ENCODE results near the gene SMOC1.
"Not testable (repeated sequence)": the region's sequence is repeated elsewhere in the genome, so short reads cannot be mapped to it uniquely, and the experiment has no call there.

SMOC1 gene

GRCh38 chr14:69901113-69901951 is 22.1 kb downstream of the SMOC1 start:
- no peak for DNase-seq (ENCODE audit: low spot score)

DNA sequence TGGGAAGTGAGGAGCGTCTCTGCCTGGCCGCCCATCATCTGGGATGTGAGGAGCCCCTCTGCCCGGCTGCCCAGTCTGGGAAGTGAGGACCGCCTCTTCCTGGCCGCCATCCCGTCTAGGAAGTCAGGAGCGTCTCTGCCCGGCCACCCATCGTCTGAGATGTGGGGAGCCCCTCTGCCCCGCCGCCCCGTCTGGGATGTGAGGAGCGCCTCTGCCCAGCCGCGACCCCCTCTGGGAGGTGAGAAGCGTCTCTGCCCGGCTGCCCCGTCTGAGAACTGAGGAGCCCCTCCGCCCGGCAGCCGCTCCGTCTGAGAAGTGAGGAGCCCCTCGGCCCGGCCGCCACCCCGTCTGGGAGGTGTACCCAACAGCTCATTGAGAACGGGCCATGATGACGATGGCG is 23.8 kb downstream of the SMOC1 start:
- not testable (repeated sequence) for DNase-seq (ENCODE audit: low spot score)

DNA sequence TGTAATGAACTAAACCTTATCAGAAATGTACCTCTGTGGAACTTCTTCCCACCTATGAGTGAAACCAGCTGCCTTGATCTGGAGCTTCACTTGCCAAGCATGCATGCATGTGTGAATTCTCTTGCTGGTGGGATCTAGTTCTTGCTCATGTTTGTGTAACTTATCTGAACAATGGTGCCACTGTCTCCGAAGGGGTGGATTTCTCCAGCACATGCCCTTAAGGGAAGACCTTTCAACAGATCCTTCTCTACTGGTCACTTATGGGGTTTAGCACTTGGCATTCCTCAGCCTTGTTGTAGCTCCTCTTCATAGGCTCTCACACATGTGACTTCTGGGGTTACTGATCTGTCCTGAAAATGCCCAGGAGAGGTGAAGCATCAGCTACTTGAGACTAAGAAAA is 25.0 kb downstream of the SMOC1 start:
- DNase-seq (ENCODE audit: low spot score) = no peak

DNA sequence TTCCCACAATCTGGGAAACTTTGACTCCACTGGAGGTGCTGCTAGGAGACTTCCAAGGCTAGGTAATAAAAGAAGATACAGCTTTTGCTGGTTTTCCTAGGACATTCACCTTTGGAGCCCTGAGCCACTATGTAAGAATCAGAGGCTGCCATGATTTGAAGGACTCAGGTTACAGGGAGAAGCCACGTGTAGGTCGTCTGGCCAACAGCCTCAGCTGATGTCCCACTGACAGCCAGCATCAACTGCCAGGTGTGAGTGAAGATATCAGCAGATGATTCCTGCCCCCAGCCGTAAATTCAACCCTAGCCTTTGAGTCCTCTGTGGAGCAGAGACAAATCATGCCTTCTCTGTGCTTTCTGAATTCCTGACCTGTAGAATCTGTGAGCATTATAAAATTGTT is 27.0 kb downstream of the SMOC1 start:
- DNase-seq (ENCODE audit: low spot score) = no peak

- DNase-seq (ENCODE audit: low spot score) = no peak
Measured at GRCh38 chr14:69909826-69910550, 30.8 kb downstream of the SMOC1 start.

DNA sequence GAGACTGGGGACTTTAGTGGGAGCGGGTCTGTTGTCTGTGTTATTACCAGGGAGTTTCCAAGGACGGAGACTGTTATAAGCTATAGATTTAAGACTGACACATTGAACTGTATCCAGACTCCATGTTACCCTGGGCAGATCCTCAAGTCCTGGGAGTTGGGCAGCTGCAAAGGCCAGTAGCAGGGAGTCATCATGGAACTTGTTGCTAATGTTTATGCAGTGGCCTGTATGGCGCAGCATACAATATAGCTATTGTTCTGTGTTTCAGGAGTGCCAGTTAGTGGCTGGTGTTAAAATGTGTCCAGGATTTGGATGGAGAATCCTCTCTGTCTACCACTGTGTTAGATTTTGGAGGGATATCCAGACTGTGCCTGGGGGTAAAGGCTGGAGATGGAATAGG is 31.7 kb downstream of the SMOC1 start:
- DNase-seq (ENCODE audit: low spot score) = peak; percentile 58

GRCh38 chr14:69913686-69914085 is 34.5 kb downstream of the SMOC1 start:
- no peak for DNase-seq (ENCODE audit: low spot score)

- no peak for DNase-seq (ENCODE audit: low spot score)
Measured at GRCh38 chr14:69916396-69916795, 37.2 kb downstream of the SMOC1 start.

GRCh38 chr14:69917287-69917686 is 38.1 kb downstream of the SMOC1 start:
- no peak for DNase-seq (ENCODE audit: low spot score)

- DNase-seq (ENCODE audit: low spot score) = no peak
Measured at GRCh38 chr14:69919815-69920214, 40.6 kb downstream of the SMOC1 start.

DNA sequence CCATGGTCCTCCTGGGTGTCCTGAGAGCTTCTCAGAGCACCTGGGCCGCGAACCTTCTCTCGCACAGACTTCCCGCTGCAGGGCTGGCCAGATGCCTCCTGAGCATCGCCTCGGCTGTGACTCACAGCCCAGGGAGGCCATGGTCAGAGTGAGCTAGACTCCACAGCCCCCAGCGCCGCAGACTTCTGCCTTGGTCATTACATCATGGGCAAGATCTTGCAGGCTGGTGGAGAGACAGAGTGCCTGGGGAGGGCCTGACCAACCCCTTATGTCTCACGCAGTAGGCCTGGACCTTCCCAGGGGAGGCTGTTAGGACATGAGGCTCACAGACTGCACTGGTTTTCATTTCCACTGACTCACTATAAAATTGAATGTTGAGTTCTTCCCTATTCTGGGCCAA is 41.8 kb downstream of the SMOC1 start:
- no peak for DNase-seq (ENCODE audit: low spot score)

- no peak for DNase-seq (ENCODE audit: low spot score)
Measured at GRCh38 chr14:69922198-69922597, 43.0 kb downstream of the SMOC1 start.

GRCh38 chr14:69924201-69924600 is 45.0 kb downstream of the SMOC1 start:
- DNase-seq (ENCODE audit: low spot score) = no peak

DNA sequence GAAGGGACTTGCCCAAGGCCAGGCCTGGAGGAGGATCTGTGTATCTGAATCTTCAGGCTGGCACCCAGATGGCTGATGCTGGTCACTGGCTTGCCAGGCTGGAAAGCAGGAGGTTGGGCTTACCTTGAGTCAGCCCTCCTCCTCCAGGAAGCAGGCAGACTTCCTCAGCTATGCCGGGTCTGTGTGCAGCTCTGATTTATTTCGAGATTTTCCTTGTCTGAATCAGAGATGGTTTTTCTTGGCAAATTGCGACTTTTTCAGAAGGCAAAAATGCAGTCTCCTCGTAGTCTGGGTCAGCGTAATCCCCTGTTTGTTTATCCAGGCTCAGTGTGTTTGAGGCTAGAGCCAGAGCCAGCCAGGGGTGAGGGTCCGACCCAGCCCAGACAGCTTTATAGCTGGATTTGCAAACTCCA is 48.9 kb downstream of the SMOC1 start:
- DNase-seq (ENCODE audit: low spot score) = no peak

DNA sequence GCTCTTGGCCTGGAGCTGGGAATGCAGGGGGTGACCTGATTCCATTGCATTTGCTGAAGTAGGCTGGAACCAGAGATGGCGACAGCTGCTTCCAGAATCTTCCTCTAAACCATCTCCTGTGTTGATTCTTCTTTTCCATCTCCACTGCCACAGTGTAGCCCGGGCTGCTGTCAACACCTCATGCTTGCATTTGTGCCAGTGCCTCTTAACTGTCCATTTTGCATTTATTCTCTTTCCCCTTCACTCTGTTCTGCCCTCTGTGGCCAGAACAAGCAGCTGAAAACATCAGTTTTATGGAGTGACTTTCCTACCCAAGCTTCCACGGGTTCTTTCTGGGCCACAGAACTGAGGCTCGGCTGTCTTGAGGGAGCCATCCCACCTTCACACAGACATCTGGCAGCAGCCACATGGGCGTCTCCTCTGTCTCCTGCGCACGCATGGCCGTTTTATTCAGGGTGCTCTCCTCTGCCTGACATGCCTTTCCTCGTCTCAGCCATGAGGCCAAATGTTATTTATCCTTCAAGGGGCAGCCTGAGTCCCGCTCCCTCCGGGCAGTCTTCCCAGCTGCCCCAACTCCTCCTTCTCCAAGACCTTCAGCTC is 51.7 kb downstream of the SMOC1 start:
- DNase-seq (ENCODE audit: low spot score) = no peak

DNA sequence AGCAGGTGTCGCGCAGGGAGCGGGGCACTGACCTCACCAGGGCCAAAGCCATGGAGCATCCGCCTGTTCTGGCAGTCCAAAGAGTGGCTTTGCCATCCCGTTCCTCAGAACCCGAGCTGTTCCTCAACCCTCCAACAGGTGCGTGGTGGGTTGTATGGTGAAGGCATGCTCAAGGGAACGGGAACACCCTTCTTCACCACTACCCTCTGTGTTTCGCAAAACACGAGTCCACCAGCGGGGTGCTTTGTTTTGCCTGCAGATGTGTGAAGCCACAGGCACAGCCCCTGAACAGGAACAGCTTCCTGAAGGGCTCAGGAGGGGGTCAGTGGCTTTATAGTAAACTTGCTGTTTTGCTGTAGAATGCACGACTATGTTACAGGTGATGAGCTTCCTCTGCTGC is 52.7 kb downstream of the SMOC1 start:
- no peak for DNase-seq (ENCODE audit: low spot score)

GRCh38 chr14:69932391-69932790 is 53.2 kb downstream of the SMOC1 start:
- no peak for DNase-seq (ENCODE audit: low spot score)

GRCh38 chr14:69933623-69934275 is 54.5 kb downstream of the SMOC1 start:
- DNase-seq (ENCODE audit: low spot score) = no peak

DNA sequence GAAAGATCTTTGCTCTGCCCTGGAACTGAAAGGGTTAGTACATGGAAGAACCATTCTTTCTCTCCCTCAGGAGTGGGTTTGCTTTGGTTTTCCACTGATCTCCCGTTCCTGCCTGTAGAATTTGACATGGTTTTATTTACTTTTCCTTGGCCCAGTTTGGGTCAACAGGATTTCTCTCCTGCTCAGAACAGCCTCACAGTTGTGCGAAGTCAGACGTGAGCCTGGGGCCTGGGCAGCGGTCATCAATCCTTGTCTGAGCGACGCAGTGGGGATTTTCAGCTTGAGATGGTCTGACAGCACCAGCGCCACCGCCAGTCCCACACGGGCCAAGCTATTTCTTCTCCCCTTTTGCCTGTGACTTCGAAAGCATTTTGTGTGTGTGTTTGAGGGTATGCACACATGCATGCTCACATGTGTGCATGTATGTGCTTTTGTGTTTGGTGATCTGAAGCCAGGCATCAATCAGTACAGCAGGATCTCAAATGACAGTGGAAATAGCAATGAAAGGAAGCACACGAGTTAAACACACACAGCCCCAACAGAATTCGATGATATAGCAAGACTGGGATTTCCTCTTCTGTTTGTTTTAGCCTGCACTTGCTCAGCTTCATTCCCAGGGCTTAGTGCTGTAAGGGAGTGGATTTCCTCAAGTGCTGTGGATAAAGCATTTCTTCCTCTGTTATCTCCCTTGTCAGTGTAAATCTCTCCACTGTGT is 58.3 kb downstream of the SMOC1 start:
- DNase-seq (ENCODE audit: low spot score) = no peak

- no peak for DNase-seq (ENCODE audit: low spot score)
Measured at GRCh38 chr14:69938751-69939150, 59.5 kb downstream of the SMOC1 start.

- no peak for DNase-seq (ENCODE audit: low spot score)
Measured at GRCh38 chr14:69941768-69942742, 62.8 kb downstream of the SMOC1 start.

Data from putamen (tissue), 1 donor.